DND-41 (cell line): ENCODE results near the gene NOTCH4.

ENCODE experiments used
- CTCF ChIP-seq: IDR thresholded peaks from 2 replicates; pipeline ENCODE4 v1.5.1; 2012; ENCODE audit warnings: borderline replicate concordance, low read length, moderate library complexity, mild to moderate bottlenecking; ENCODE audit not compliant: poor library complexity, severe bottlenecking; ENCODE audit errors: extremely low read depth
- EZH2 ChIP-seq: IDR thresholded peaks from 3 replicates; pipeline ENCODE4 v1.6.1; 2012; ENCODE audit warnings: borderline replicate concordance, low read depth, mild to moderate bottlenecking, moderate library complexity, low read length, inconsistent platforms; ENCODE audit not compliant: severe bottlenecking

GRCh38 chr6:32222333-32223230 is 1.3 kb downstream of the NOTCH4 start:
- TF ChIP-seq CTCF (no peak), EZH2 (no peak)
